Measurements from ENCODE around the gene TNFAIP8.

The TNFAIP8 gene

GRCh38 chr5:119367502-119368237 is 11.9 kb downstream of the TNFAIP8 start:
- TF ChIP-seq, protein P1, sequence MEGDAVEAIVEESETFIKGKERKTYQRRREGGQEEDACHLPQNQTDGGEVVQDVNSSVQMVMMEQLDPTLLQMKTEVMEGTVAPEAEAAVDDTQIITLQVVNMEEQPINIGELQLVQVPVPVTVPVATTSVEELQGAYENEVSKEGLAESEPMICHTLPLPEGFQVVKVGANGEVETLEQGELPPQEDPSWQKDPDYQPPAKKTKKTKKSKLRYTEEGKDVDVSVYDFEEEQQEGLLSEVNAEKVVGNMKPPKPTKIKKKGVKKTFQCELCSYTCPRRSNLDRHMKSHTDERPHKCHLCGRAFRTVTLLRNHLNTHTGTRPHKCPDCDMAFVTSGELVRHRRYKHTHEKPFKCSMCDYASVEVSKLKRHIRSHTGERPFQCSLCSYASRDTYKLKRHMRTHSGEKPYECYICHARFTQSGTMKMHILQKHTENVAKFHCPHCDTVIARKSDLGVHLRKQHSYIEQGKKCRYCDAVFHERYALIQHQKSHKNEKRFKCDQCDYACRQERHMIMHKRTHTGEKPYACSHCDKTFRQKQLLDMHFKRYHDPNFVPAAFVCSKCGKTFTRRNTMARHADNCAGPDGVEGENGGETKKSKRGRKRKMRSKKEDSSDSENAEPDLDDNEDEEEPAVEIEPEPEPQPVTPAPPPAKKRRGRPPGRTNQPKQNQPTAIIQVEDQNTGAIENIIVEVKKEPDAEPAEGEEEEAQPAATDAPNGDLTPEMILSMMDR (IDR thresholded peaks at IDR 0.05; ENCODE audit: low read depth, low read length), result no peak
- DNase-seq (ENCODE audit: extremely low read depth, low read depth), result no peak

DNA sequence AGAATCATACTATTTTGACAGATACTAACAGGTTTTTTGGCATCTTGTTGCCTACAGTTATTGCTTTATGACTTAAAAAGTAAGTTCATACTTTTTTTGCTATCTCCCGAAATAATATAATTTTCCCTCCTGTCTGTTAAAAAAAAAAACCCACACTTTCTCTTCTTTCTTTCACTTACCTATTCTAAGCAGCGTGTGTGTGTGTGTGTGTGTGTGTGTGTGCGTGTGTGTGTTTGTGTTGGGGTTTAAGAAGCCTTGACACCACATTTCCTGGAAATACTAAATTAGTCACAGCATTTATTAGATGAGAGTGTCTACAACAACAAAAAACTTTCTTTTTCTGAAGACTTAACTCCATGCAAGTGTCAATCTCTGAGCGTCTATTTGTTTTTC is 12.4 kb downstream of the TNFAIP8 start:
- TF ChIP-seq, protein P1 (IDR thresholded peaks at IDR 0.05; ENCODE audit: low read depth, low read length), result no peak
- DNase-seq (ENCODE audit: extremely low read depth, low read depth), result no peak

GRCh38 chr5:119370486-119370885 is 14.7 kb downstream of the TNFAIP8 start:
- TF ChIP-seq, protein P1 (IDR thresholded peaks at IDR 0.05; ENCODE audit: low read depth, low read length), result no peak
- no peak for DNase-seq (ENCODE audit: extremely low read depth, low read depth)

DNA sequence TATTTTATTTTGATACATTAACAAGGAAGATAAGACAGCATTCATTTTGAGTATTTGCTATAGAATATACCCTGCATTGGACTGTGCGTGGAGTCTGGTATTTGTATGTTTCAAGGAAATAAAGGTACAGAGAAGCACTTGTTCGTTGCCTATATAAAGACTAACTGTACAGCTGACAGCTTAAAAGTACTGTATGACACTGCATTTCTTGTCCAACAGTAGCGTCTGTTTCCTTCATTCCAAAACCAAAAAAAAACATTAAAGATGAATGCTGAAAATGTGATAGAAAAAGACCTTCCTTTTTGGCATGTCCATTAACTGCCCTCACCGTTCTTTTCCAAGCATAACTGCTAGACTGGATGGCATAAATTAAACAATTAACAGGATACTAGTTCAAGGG is 15.3 kb downstream of the TNFAIP8 start:
- TF ChIP-seq, protein P1 (IDR thresholded peaks at IDR 0.05; ENCODE audit: low read depth, low read length), result no peak
- no peak for DNase-seq (ENCODE audit: extremely low read depth, low read depth)

DNA sequence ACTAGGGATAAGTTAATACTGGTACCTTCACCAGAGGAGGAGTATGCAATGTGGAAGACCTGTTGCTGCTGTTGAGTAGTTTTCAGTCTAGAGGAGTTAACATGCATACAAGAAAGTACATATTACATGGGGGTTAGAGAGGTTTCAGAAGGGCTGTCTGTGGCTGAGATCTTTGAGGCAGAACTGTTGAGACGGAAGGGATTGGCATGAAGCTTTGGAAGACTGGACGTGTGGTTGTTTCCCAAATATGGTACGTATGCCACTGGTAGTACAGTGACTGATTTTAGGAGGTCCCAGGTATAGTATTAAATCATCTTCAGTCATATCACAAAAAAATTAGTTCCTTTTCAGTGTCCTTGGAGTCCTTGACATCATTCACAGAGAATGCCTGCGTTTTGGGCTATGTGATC is 17.6 kb downstream of the TNFAIP8 start:
- TF ChIP-seq, protein P1 (IDR thresholded peaks at IDR 0.05; ENCODE audit: low read depth, low read length), result no peak
- DNase-seq (ENCODE audit: extremely low read depth, low read depth), result no peak

DNA sequence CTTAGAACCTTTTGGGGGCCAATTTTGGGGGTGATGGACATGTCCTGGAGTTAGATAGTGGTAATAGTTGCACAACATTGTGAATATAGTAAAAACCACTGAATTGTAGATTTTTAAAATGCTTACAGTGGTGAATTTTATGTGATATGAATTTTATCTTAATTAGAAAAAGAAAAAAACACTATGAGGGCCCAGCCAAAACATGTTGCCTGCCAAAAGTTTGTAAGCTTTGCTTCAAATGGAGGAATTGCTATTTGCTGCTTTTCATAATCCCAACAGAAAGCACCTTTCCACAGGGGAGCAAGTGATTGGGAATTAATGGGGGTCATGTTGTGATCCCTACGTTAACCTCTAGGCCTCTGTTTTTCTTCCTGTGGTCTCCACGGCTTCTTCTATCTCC is 19.1 kb downstream of the TNFAIP8 start:
- TF ChIP-seq, protein P1 (IDR thresholded peaks at IDR 0.05; ENCODE audit: low read depth, low read length), result no peak
- no peak for DNase-seq (ENCODE audit: extremely low read depth, low read depth)

- no peak for DNase-seq (ENCODE audit: extremely low read depth, low read depth)
- TF ChIP-seq, protein P1 (IDR thresholded peaks at IDR 0.05; ENCODE audit: low read depth, low read length), result no peak
These were observed 21.2 kb downstream of the TNFAIP8 start for GRCh38 chr5:119377066-119377465.

Measured in AG09319 (cell line).